GM12875 (cell line): Measurements from ENCODE around the gene CDKN2B-AS1.

Experiments
- H3K4me3 ChIP-seq: one replicate; pipeline ENCODE4 v1.5.1; 2011; ENCODE audit warnings: low read depth, low read length, control low read depth
- CTCF ChIP-seq: IDR thresholded peaks from 2 replicates; pipeline ENCODE4 v1.5.1; 2011; ENCODE audit warnings: low read depth, mild to moderate bottlenecking, control low read depth, inconsistent platforms, low read length, moderate library complexity, borderline replicate concordance; ENCODE audit not compliant: insufficient read depth

CDKN2B-AS1 gene

GRCh38 chr9:22008384-22008716 is 13.8 kb downstream of the CDKN2B-AS1 start:
- H3K4me3 ChIP-seq = no peak overlapping the region
- TF ChIP-seq CTCF = no peak

GRCh38 chr9:22008717-22009505 is 14.3 kb downstream of the CDKN2B-AS1 start, which contains the start of gene CDKN2B:
Gene CDKN2B (minus strand): TSS chr9:22009305. CDS start chr9:22008953, 352 bp downstream.
- H3K4me3 ChIP-seq = peak within 1 kb of the TSS; percentile 70
- TF ChIP-seq CTCF = peak; percentile 97

- peak overlapping the region; percentile 70 for H3K4me3 ChIP-seq
- TF ChIP-seq CTCF = no peak
Measured at GRCh38 chr9:22009506-22009867, 14.9 kb downstream of the CDKN2B-AS1 start.

- H3K4me3 ChIP-seq = no peak overlapping the region
- no peak for TF ChIP-seq CTCF
Measured at GRCh38 chr9:22010866-22011625, 16.5 kb downstream of the CDKN2B-AS1 start.

GRCh38 chr9:22022396-22022795 is 27.8 kb downstream of the CDKN2B-AS1 start:
- TF ChIP-seq CTCF = no peak
- H3K4me3 ChIP-seq = no peak overlapping the region

GRCh38 chr9:22026696-22027095 is 32.1 kb downstream of the CDKN2B-AS1 start:
- no peak overlapping the region for H3K4me3 ChIP-seq
- TF ChIP-seq CTCF = no peak

GRCh38 chr9:22028394-22028793 is 33.8 kb downstream of the CDKN2B-AS1 start:
- H3K4me3 ChIP-seq = no peak overlapping the region
- TF ChIP-seq CTCF = no peak
